ENCODE data around the gene DPPA3. TPM values are rescaled to one million over a fixed set of nuclear protein-coding genes. Genes with fewer than 3 reads are reported as not detected.
"Not testable (repeated sequence)": the region's sequence is repeated elsewhere in the genome, so short reads cannot be mapped to it uniquely, and the experiment has no call there.

Gene DPPA3
- total RNA-seq, 1 donor from 2014 or later = not detected

DNA sequence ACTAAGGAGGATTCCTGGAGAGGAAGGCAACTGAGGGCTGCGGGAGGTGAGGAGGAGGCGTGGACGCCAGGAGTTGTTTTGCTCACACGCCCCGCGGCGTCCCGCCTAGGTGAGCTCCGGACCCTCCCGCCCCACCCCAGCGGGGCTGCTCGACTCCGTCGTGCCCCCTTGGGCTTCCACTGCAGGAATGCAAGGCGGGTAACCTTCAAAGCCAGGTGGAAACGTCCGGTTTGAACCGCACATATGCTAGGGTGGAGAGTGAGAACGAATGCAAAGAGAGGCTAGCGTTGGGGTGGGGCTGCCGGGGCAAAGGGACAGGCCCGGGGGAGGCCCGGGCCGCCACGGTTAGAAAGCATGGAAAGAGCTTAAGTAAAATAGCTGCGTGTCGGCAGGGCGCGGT, 5.4 kb upstream of the DPPA3 start:
- Mint-ChIP-seq H3K4me1 (no peaks in the 10 kb centered on the region), H3K27me3 (no peaks in the 10 kb centered on the region), H3K9me3 (no peaks in the 10 kb centered on the region), H3K4me3 (no peak overlapping the region), H3K27ac (no peak overlapping the region), H3K36me3 (ENCODE audit: low read depth) (no peaks in the 10 kb centered on the region)
- no peak for DNase-seq
- intact Hi-C loops (cut with micrococcal nuclease) = no loop called here

DNA sequence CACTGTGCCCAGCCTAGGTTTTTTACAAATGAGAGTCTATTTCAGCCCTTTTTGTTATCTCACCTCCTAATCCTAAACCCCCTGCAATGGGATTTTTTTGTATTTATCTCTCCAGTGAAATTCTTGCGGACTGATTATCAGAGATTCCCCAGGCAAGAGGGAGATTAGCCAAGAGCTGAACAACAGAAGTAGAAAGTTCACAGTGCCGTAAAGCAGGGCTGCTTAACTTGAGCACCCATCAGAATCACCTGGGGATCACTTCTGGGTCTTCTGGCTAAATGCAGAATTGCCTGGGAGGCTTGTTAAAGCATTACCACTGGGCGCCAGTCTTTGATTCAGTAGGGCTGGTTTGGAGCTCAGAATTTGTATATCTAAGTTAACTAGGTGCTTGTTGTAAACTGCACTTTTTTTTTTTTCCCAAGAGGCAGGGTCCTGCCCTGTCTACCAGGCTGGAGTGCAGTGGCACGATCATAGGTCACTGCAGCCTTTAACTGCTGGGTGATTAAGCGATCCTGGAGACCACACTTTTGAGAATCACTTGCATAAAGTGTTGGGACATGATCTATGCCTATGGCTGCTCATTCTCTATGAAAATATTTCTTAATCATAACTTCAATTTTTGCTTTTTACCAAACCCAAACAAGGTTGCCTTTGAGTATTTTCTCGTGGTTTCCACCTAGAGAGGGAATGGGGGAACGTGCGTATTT, 1.1 kb upstream of the DPPA3 start:
- Mint-ChIP-seq H3K36me3 (ENCODE audit: low read depth) (no peaks in the 10 kb centered on the region), H3K4me3 (no peak overlapping the region)
- intact Hi-C loops (cut with micrococcal nuclease) = no loop called here

GRCh38 chr12:7712841-7713442, 1.7 kb downstream of the DPPA3 start:
- no peak for DNase-seq
- H3K27ac Mint-ChIP-seq = no peak overlapping the region
- intact Hi-C loops (cut with micrococcal nuclease) = no loop called here
- H3K4me1 Mint-ChIP-seq = no peaks in the 10 kb centered on the region
- no peaks in the 10 kb centered on the region for H3K27me3 Mint-ChIP-seq
- no peak overlapping the region for H3K4me3 Mint-ChIP-seq
- no peaks in the 10 kb centered on the region for H3K36me3 Mint-ChIP-seq (ENCODE audit: low read depth)
- H3K9me3 Mint-ChIP-seq = no peaks in the 10 kb centered on the region

More for the DNA sequence above, 1.1 kb upstream of the DPPA3 start:
- H3K4me1 Mint-ChIP-seq = no peaks in the 10 kb centered on the region
- H3K27me3 Mint-ChIP-seq = no peaks in the 10 kb centered on the region
- H3K9me3 Mint-ChIP-seq = no peaks in the 10 kb centered on the region
- no peak for DNase-seq
- no peak overlapping the region for H3K27ac Mint-ChIP-seq

GRCh38 chr12:7716381-7716780, 5.1 kb downstream of the DPPA3 start:
- Mint-ChIP-seq H3K4me1 (no peaks in the 10 kb centered on the region), H3K27me3 (no peaks in the 10 kb centered on the region), H3K27ac (no peak overlapping the region), H3K4me3 (no peak overlapping the region), H3K36me3 (ENCODE audit: low read depth) (no peaks in the 10 kb centered on the region), H3K9me3 (no peaks in the 10 kb centered on the region)
- no peak for DNase-seq
- intact Hi-C loops (cut with micrococcal nuclease) = no loop called here

DNA sequence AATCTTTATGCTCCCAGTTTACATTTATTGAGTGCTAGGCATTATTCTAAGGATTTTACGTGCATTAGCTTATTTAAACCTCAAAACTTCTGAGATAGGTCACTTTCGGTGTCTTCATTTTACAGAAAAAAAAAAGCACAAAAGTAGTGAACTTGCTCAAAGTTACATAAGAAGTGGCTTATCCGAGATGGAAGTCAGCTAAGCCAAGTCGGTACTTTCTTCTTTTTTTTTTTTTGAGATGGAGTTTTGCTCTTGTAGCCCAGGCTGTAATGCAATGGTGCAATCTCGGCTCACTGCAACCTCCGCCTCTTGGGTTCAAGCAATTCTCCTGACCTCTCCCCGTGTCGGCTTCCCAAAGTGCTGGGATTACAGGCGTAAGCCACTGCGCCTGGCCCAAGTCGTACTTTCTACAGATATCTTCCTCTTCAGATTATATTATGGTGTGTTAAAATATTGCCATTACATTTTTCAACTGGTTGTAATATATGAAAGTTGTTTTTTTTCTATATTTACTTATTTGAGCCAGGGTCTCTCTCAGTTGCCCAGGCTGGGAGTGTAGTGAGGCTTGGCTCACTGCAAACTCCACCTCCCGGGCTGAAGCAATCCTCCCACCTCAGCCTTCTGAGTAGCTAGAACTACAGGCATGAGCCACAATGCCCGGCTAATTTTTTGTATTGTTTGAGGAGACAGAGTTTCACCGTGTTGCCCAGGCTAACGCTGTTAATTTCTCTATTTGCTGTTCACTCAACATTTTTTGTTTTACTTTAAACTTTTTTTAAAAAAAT, 8.9 kb downstream of the DPPA3 start:
- no peak overlapping the region for H3K27ac Mint-ChIP-seq
- DNase-seq = no peak
- H3K27me3 Mint-ChIP-seq = no peaks in the 10 kb centered on the region
- no peaks in the 10 kb centered on the region for H3K4me1 Mint-ChIP-seq
- no peaks in the 10 kb centered on the region for H3K36me3 Mint-ChIP-seq (ENCODE audit: low read depth)
- intact Hi-C loops (cut with micrococcal nuclease) = no loop called here
- H3K9me3 Mint-ChIP-seq = no peaks in the 10 kb centered on the region
- no peak overlapping the region for H3K4me3 Mint-ChIP-seq

DNA sequence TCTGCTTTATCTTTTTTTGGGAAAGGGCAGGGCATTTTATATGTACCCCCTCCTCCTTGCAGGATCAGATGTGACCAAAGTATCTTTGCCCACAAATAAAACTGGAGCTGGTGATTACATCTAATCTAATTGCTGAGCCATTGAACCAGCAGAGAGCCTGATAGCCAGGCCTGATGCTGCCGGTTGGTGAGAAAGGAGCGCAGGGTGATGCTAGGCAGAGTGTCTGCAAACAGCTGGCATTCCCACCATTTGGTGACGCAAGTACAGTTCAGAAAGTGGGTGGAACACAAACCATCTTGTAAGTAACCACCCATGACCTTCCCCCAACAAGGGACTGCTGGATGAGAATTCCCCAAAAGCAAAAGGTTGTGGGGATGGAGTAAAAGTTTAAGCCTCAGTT, 12.7 kb downstream of the DPPA3 start:
- no peak for DNase-seq
- Mint-ChIP-seq H3K27me3 (no peaks in the 10 kb centered on the region), H3K4me1 (no peaks in the 10 kb centered on the region), H3K4me3 (no peak overlapping the region), H3K9me3 (no peaks in the 10 kb centered on the region), H3K36me3 (ENCODE audit: low read depth) (no peaks in the 10 kb centered on the region), H3K27ac (no peak overlapping the region)
- intact Hi-C loops (cut with micrococcal nuclease) = no loop called here

GRCh38 chr12:7729746-7730145, 18.5 kb downstream of the DPPA3 start:
- Mint-ChIP-seq H3K27ac (no peak overlapping the region), H3K4me1 (no peaks in the 10 kb centered on the region), H3K4me3 (no peak overlapping the region), H3K9me3 (no peaks in the 10 kb centered on the region), H3K36me3 (ENCODE audit: low read depth) (no peaks in the 10 kb centered on the region), H3K27me3 (no peaks in the 10 kb centered on the region)
- intact Hi-C loops (cut with micrococcal nuclease) = no loop called here
- no peak for DNase-seq

- H3K4me3 Mint-ChIP-seq; intact Hi-C loops (cut with micrococcal nuclease); DNase-seq; H3K27me3 Mint-ChIP-seq; H3K4me1 Mint-ChIP-seq; H3K9me3 Mint-ChIP-seq; H3K27ac Mint-ChIP-seq; H3K36me3 Mint-ChIP-seq (ENCODE audit: low read depth): not testable (repeated sequence)
Measured at GRCh38 chr12:7730984-7731383, 19.8 kb downstream of the DPPA3 start.

- Mint-ChIP-seq H3K4me3 (no peak overlapping the region), H3K9me3 (no peaks in the 10 kb centered on the region), H3K4me1 (no peaks in the 10 kb centered on the region), H3K27ac (no peak overlapping the region), H3K27me3 (no peaks in the 10 kb centered on the region), H3K36me3 (ENCODE audit: low read depth) (no peaks in the 10 kb centered on the region)
- intact Hi-C loops (cut with micrococcal nuclease) = no loop called here
- no peak for DNase-seq
Measured at GRCh38 chr12:7731486-7731885, 20.3 kb downstream of the DPPA3 start.

DNA sequence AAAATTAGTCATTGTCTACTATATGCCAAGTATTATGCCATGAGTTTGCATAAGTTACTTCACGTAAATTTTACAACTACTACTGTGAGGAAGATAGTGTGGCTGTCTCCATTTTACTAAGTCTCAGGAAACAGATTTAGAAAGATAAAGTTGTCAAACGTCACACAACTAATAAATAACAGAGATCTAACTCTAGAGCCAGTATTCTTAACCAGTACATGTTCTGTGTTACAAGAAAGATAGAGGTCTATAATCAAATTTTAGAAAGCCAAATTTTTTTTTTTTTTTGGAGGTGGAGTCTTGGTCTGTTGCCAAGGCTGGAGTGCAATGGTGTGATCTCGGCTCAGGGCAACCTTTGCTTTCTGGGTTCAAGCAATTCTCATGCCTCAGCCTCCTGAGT, 21.8 kb downstream of the DPPA3 start:
- no peaks in the 10 kb centered on the region for H3K27me3 Mint-ChIP-seq
- intact Hi-C loops (cut with micrococcal nuclease) = no loop called here
- no peaks in the 10 kb centered on the region for H3K9me3 Mint-ChIP-seq
- H3K36me3 Mint-ChIP-seq (ENCODE audit: low read depth) = no peaks in the 10 kb centered on the region
- H3K4me3 Mint-ChIP-seq = no peak overlapping the region
- no peaks in the 10 kb centered on the region for H3K4me1 Mint-ChIP-seq
- no peak for DNase-seq
- no peak overlapping the region for H3K27ac Mint-ChIP-seq

- DNase-seq = no peak
- H3K4me3 Mint-ChIP-seq = no peak within 1 kb of the TSS
- H3K27me3 Mint-ChIP-seq = no peaks in the 10 kb centered on the region
- intact Hi-C loops (cut with micrococcal nuclease) = no loop called here
- no peaks in the 10 kb centered on the region for H3K9me3 Mint-ChIP-seq
- H3K27ac Mint-ChIP-seq = no peak within 1 kb of the TSS
- H3K4me1 Mint-ChIP-seq = no peaks in the 10 kb centered on the region
- no peaks in the 10 kb centered on the region for H3K36me3 Mint-ChIP-seq (ENCODE audit: low read depth)
Measured at GRCh38 chr12:7747246-7747645, 36.0 kb downstream of the DPPA3 start, which contains the start of gene CLEC4C. Gene CLEC4C, minus strand, starts transcription at chr12:7747375. Its CDS starts 27 bp downstream, at chr12:7747348.

- H3K36me3 Mint-ChIP-seq (ENCODE audit: low read depth) = no peaks in the 10 kb centered on the region
- no peak overlapping the region for H3K27ac Mint-ChIP-seq
- no peaks in the 10 kb centered on the region for H3K4me1 Mint-ChIP-seq
- H3K9me3 Mint-ChIP-seq = no peaks in the 10 kb centered on the region
- no peaks in the 10 kb centered on the region for H3K27me3 Mint-ChIP-seq
- no peak overlapping the region for H3K4me3 Mint-ChIP-seq
- no peak for DNase-seq
- intact Hi-C loops (cut with micrococcal nuclease) = no loop called here
Measured at GRCh38 chr12:7748852-7749251, 37.6 kb downstream of the DPPA3 start.

- no peaks in the 10 kb centered on the region for H3K36me3 Mint-ChIP-seq (ENCODE audit: low read depth)
- no peak overlapping the region for H3K4me3 Mint-ChIP-seq
- intact Hi-C loops (cut with micrococcal nuclease) = no loop called here
- no peak for DNase-seq
- no peaks in the 10 kb centered on the region for H3K4me1 Mint-ChIP-seq
- no peak overlapping the region for H3K27ac Mint-ChIP-seq
- no peaks in the 10 kb centered on the region for H3K9me3 Mint-ChIP-seq
- H3K27me3 Mint-ChIP-seq = no peaks in the 10 kb centered on the region
Measured at GRCh38 chr12:7749442-7749841, 38.2 kb downstream of the DPPA3 start.

GRCh38 chr12:7750350-7750749, 39.1 kb downstream of the DPPA3 start:
- no peaks in the 10 kb centered on the region for H3K9me3 Mint-ChIP-seq
- no peak overlapping the region for H3K4me3 Mint-ChIP-seq
- H3K27me3 Mint-ChIP-seq = no peaks in the 10 kb centered on the region
- intact Hi-C loops (cut with micrococcal nuclease) = no loop called here
- H3K36me3 Mint-ChIP-seq (ENCODE audit: low read depth) = no peaks in the 10 kb centered on the region
- no peaks in the 10 kb centered on the region for H3K4me1 Mint-ChIP-seq
- DNase-seq = no peak
- no peak overlapping the region for H3K27ac Mint-ChIP-seq
